Neuronal stem cell (in vitro differentiated cells): ENCODE data around the gene PLAU.

ENCODE experiments used
- DNase-seq: peaks from one replicate; pipeline ENCODE4 v3.0.0-alpha.2; 2013; ENCODE audit warnings: low spot score
- H2AFZ ChIP-seq: one replicate; pipeline ENCODE4 v1.6.1; 2013; ENCODE audit warnings: mild to moderate bottlenecking, low read length, inconsistent platforms
- H2AK5ac ChIP-seq: 2 replicates; pipeline ENCODE4 v1.6.1; 2013; ENCODE audit warnings: low read depth, mild to moderate bottlenecking, inconsistent platforms, low read length, moderate library complexity, mixed read lengths
- H2BK120ac ChIP-seq: 2 replicates; pipeline ENCODE4 v1.6.1; 2013; ENCODE audit warnings: low read depth, mild to moderate bottlenecking, inconsistent platforms, low read length, moderate library complexity, mixed read lengths
- H2BK12ac ChIP-seq: one replicate; pipeline ENCODE4 v1.6.1; 2013; ENCODE audit warnings: low read length, inconsistent platforms
- H2BK15ac ChIP-seq: 2 replicates; pipeline ENCODE4 v1.6.1; 2013; ENCODE audit warnings: mild to moderate bottlenecking, low read length, inconsistent platforms, mixed read lengths
- H2BK5ac ChIP-seq: one replicate; pipeline ENCODE4 v1.6.1; 2013; ENCODE audit warnings: inconsistent platforms, mild to moderate bottlenecking, low read length, moderate library complexity
- H3K14ac ChIP-seq: one replicate; pipeline ENCODE4 v1.6.1; 2013; ENCODE audit warnings: low read length, inconsistent platforms
- H3K18ac ChIP-seq: 2 replicates; pipeline ENCODE4 v1.6.1; 2013; ENCODE audit warnings: low read length, inconsistent platforms
- H3K23ac ChIP-seq: 2 replicates; pipeline ENCODE4 v1.6.1; 2013; ENCODE audit warnings: low read depth, mild to moderate bottlenecking, mixed read lengths, low read length, inconsistent platforms; ENCODE audit not compliant: poor library complexity
- H3K27ac ChIP-seq: replicated peaks from 3 replicates; pipeline ENCODE4 v1.5.1; 2013; ENCODE audit warnings: low read length, inconsistent platforms
- H3K27me3 ChIP-seq, 3 experiments: 2 replicates each; pipeline ENCODE4 v1.6.1; 2013; ENCODE audit warnings: low read length in 3 of 3, mild to moderate bottlenecking in 2 of 3, inconsistent platforms in 1 of 3, low read depth in 1 of 3, mixed read lengths in 1 of 3, moderate library complexity in 1 of 3; ENCODE audit not compliant: control insufficient read depth in 3 of 3, insufficient read depth in 3 of 3
- H3K36me3 ChIP-seq, 2 donors: replicated peaks in 1 of 2; 2 replicates each; pipeline ENCODE4 v1.6.1; 2013; ENCODE audit warnings: low read length in 2 of 2; ENCODE audit not compliant: control insufficient read depth in 2 of 2, insufficient read depth in 2 of 2
- H3K4ac ChIP-seq: 2 replicates; pipeline ENCODE4 v1.6.1; 2013; ENCODE audit warnings: inconsistent platforms, mild to moderate bottlenecking, low read length, moderate library complexity
- H3K4me1 ChIP-seq, 2 donors: 1 replicate in 1 of 2; 2 replicates in 1 of 2; pipeline ENCODE4 v1.6.1; 2013; ENCODE audit warnings: low read length in 2 of 2, low read depth in 1 of 2; ENCODE audit not compliant: control insufficient read depth in 2 of 2, insufficient read depth in 1 of 2
- H3K4me2 ChIP-seq: one replicate; pipeline ENCODE4 v1.6.1; 2013; ENCODE audit warnings: mild to moderate bottlenecking, low read length, inconsistent platforms; ENCODE audit not compliant: insufficient read depth, poor library complexity, severe bottlenecking
- H3K4me3 ChIP-seq, 2 donors: 2 replicates each; pipeline ENCODE4 v1.5.1; 2013; ENCODE audit warnings: low read length in 2 of 2, mild to moderate bottlenecking in 2 of 2, inconsistent platforms in 1 of 2, moderate library complexity in 1 of 2
- H3K79me1 ChIP-seq: one replicate; pipeline ENCODE4 v1.6.1; 2013; ENCODE audit warnings: low read depth, mild to moderate bottlenecking, inconsistent platforms, low read length, moderate library complexity
- H3K9ac ChIP-seq: one replicate; pipeline ENCODE4 v1.6.1; 2013; ENCODE audit warnings: mild to moderate bottlenecking, low read depth, low read length, inconsistent platforms; ENCODE audit not compliant: poor library complexity
- H3K9me3 ChIP-seq, 2 donors: replicated peaks in 1 of 2; 2 replicates each; pipeline versions ENCODE3 to v1.6.1; 2013; ENCODE audit warnings: low read length in 2 of 2, mild to moderate bottlenecking in 2 of 2, inconsistent platforms in 1 of 2, low read depth in 1 of 2, mixed read lengths in 1 of 2, moderate library complexity in 1 of 2; ENCODE audit not compliant: control insufficient read depth in 2 of 2, insufficient read depth in 1 of 2
- H4K8ac ChIP-seq: one replicate; pipeline ENCODE4 v1.6.1; 2013; ENCODE audit warnings: low read depth, mild to moderate bottlenecking, inconsistent platforms, low read length, moderate library complexity
- H4K91ac ChIP-seq: one replicate; pipeline ENCODE4 v1.6.1; 2013; ENCODE audit warnings: low read length, low read depth, mild to moderate bottlenecking, inconsistent platforms; ENCODE audit not compliant: poor library complexity
- WGBS, 2 donors: extraction: QIAGEN DNeasy Blood & Tissue Kit; methylation state at CpG; one replicate each; pipeline ENCODE4 v1.1.7; 2013; ENCODE audit warnings: missing lambda C conversion rate in 2 of 2, mixed read lengths in 1 of 2; ENCODE audit not compliant: insufficient read length in 2 of 2, insufficient replicate concordance in 1 of 2; ENCODE audit errors: extremely low coverage in 2 of 2; 5-methylcytosine and 5-hydroxymethylcytosine counted together

PLAU gene

DNA sequence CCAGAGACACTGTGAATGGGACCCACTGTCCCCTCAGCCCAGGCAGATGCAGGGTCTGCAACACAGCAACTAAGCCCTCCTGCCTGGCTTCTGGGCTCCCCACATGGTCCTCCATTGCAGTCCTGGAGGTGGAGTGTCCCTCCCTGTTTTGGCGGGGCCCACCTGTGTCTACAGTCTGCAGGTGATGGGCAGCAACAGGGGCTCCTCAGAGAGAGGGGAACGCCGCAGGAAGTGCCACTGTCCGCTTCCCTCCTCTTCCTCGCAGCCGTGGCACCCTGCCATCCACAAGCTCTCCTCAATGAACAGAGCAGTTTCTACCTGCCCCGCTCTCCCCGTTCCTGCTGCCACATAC is 45.8 kb upstream of the PLAU start:
- H3K14ac ChIP-seq: no peak overlapping the region
- WGBS, 2 donors: no CpG with 5 or more reads among the region's 8 CpGs
- H2BK5ac ChIP-seq: no peak overlapping the region

DNA sequence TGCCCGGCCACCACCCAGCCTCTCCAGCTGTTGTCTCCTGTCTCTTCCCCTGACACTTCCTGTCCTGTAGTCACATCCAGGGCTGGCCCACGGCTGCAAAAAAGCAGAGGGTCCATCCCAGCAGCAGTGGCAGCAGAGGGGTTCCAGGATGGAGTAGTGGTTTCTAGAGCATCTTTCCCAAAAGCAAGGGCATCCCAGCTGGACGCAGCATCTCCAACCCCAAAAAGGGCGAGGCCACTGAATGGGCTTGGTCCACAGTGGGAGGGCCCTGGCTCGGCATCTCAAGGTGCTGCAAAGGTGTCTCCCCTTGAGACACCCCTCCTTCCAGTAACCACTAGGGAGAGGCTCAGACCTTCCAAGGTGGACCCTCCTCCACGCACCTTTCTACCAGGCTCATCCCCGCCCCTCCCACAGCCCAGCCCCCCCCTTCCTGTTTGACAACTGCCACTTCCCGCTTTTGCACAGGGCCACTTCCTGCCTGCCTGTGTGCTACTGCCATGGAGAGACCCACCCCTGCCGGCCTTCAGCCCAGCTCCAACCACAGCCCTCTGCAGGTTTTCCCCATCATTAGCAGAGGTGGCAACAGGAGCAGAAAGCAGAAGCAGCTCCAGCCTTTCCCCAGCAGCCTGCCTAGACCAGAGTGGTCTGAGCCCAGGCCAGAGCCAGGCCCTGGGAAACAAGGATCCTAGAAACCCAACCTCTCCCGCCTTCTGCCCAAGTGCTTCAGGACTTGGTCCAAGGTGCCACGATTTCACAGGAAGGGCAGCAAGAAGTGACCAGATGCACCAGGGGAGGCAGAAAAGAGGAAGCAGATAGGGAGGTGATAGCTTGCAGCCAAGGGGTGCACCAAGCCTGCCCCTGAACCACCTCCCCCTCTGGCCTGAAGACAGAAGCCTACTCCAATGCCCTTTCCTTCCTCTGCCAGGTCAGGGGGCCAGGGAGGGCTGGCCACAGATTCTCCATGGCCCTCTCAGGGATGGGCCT is 45.2 kb upstream of the PLAU start:
- no peak overlapping the region for H3K4me3 ChIP-seq
- H2BK5ac ChIP-seq: no peak overlapping the region
- peak overlapping the region; percentile 69 for H3K23ac ChIP-seq
- H3K9ac ChIP-seq: peak overlapping the region; percentile 36
- H2AFZ ChIP-seq: no peak overlapping the region
- peaks cover 21 to 57% of the 10 kb centered on the region in 2 donors for H3K36me3 ChIP-seq
- no CpG with 5 or more reads among the region's 11 CpGs for WGBS, 2 donors
- H3K9me3 ChIP-seq: peaks cover 0 to 1% of the 10 kb centered on the region in 2 donors
- peaks cover 0 to 2% of the 10 kb centered on the region in 2 donors for H3K4me1 ChIP-seq
- no peak for DNase-seq
- H3K4me2 ChIP-seq: no peak overlapping the region
- no peak overlapping the region for H3K14ac ChIP-seq
- no peak overlapping the region for H2AK5ac ChIP-seq
- H3K4ac ChIP-seq: no peak overlapping the region
- H2BK12ac ChIP-seq: no peak overlapping the region
- no peak overlapping the region for H4K8ac ChIP-seq
- no peak overlapping the region for H2BK120ac ChIP-seq
- H3K27me3 ChIP-seq: no peaks in the 10 kb centered on the region
- peaks cover 8% of the 10 kb centered on the region for H3K79me1 ChIP-seq
- no peak overlapping the region for H4K91ac ChIP-seq
- no peak overlapping the region for H3K27ac ChIP-seq
- H3K18ac ChIP-seq: no peak overlapping the region
- no peak overlapping the region for H2BK15ac ChIP-seq

More for the DNA sequence above, 45.8 kb upstream of the PLAU start:
- no peak overlapping the region for H2AFZ ChIP-seq
- H3K9ac ChIP-seq: no peak overlapping the region
- H2BK15ac ChIP-seq: no peak overlapping the region
- peak overlapping the region in 1 of 2 donors; percentile 41 for H3K4me3 ChIP-seq
- H4K8ac ChIP-seq: no peak overlapping the region
- H3K9me3 ChIP-seq: peaks cover 0 to 1% of the 10 kb centered on the region in 2 donors
- peak overlapping the region; percentile 69 for H3K23ac ChIP-seq
- H3K27me3 ChIP-seq: no peaks in the 10 kb centered on the region
- H3K18ac ChIP-seq: no peak overlapping the region
- H2AK5ac ChIP-seq: no peak overlapping the region
- H3K36me3 ChIP-seq: peaks cover 21 to 57% of the 10 kb centered on the region in 2 donors
- no peak overlapping the region for H3K27ac ChIP-seq
- H3K4me1 ChIP-seq: peaks cover 0 to 2% of the 10 kb centered on the region in 2 donors
- no peak overlapping the region for H2BK120ac ChIP-seq
- H3K79me1 ChIP-seq: peaks cover 8% of the 10 kb centered on the region
- H3K4me2 ChIP-seq: no peak overlapping the region
- no peak overlapping the region for H4K91ac ChIP-seq
- no peak for DNase-seq
- no peak overlapping the region for H3K4ac ChIP-seq
- no peak overlapping the region for H2BK12ac ChIP-seq

DNA sequence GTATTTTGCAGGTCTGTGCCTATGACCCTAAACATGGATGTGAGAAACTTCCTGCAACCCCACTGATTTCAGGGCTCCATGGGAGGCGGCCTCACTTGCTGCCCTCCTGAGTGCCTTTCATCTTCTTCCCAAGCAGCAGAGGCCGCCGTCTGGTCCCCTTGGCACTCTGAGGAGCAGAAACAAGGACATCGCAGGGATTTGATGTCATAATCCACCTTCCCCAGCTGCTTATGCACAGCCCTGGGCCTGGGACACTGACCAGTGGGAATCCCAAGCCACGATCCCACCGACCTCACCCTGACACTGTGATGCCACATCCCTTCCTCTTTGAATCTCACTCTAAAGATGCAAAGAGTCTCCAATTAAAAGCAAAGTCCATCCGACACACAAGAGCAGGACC is 44.3 kb upstream of the PLAU start:
- Histone ChIP-seq H3K9me3 (peaks cover 0 to 1% of the 10 kb centered on the region in 2 donors), H3K4me2 (no peak overlapping the region), H3K79me1 (peaks cover 8% of the 10 kb centered on the region), H3K9ac (peak overlapping the region; percentile 18), H2AFZ (no peak overlapping the region), H4K91ac (no peak overlapping the region), H3K4me1 (peaks cover 0 to 2% of the 10 kb centered on the region in 2 donors), H2BK120ac (no peak overlapping the region), H3K4me3 (no peak overlapping the region), H3K27me3 (no peaks in the 10 kb centered on the region), H2BK5ac (no peak overlapping the region), H3K36me3 (peaks cover 19 to 53% of the 10 kb centered on the region in 2 donors), H2BK15ac (no peak overlapping the region), H3K23ac (no peak overlapping the region), H3K4ac (no peak overlapping the region), H3K18ac (no peak overlapping the region), H3K27ac (no peak overlapping the region), H4K8ac (no peak overlapping the region), H3K14ac (no peak overlapping the region), H2AK5ac (no peak overlapping the region), H2BK12ac (no peak overlapping the region)
- WGBS, 2 donors: no CpG with 5 or more reads among the region's 7 CpGs
- DNase-seq: no peak

DNA sequence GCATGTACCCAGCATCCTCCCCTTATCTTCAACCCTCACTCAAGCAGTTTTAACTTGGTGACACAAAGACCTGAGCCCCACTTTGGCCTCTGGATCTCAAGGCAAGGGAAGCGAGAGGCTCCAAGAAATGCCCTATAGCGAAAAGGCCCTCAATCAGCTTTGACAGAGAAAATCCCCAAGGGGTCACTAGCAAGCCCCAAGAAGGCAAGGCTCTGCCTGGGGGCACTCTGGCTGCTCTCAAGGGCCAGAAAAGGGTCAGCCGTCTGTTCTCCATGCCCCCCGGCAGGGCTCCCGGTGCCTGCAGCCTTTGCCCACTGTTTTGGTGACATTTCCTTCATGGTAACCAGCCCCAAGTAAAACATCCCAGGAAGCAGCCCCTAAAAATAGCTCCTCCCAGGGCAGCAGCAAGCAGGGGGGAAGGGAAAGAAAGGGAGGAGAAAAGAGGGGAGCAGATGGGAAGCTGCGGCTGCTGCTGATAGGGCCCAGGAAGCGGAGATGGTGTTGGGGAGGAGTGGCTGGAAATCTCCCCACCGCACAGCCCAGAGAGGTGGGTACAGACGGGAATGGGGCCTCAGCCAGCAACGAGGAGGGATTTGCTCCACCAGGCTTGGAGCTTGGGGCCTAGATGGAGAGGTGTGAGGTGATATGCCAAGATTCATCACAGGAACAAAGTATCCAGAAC is 43.7 kb upstream of the PLAU start:
- H2BK12ac ChIP-seq: no peak overlapping the region
- H3K4me2 ChIP-seq: no peak overlapping the region
- no peak overlapping the region for H4K8ac ChIP-seq
- no peak overlapping the region for H3K23ac ChIP-seq
- H2AFZ ChIP-seq: no peak overlapping the region
- H3K4me1 ChIP-seq: peaks cover 0 to 2% of the 10 kb centered on the region in 2 donors
- no peak overlapping the region for H2AK5ac ChIP-seq
- no peak for DNase-seq
- H3K14ac ChIP-seq: no peak overlapping the region
- peaks cover 11% of the 10 kb centered on the region for H3K79me1 ChIP-seq
- no peak overlapping the region for H2BK5ac ChIP-seq
- peak overlapping the region; percentile 45 for H3K9ac ChIP-seq
- no peak overlapping the region for H3K18ac ChIP-seq
- H2BK15ac ChIP-seq: no peak overlapping the region
- WGBS, 2 donors: no CpG with 5 or more reads among the region's 10 CpGs
- no peak overlapping the region for H3K27ac ChIP-seq
- no peaks in the 10 kb centered on the region for H3K27me3 ChIP-seq
- no peak overlapping the region for H2BK120ac ChIP-seq
- no peak overlapping the region for H4K91ac ChIP-seq
- no peak overlapping the region for H3K4ac ChIP-seq
- H3K4me3 ChIP-seq: no peak overlapping the region
- H3K36me3 ChIP-seq: peaks cover 23 to 54% of the 10 kb centered on the region in 2 donors
- H3K9me3 ChIP-seq: peaks cover 0 to 1% of the 10 kb centered on the region in 2 donors
